ENCODE measurements around the gene ATP5MC3.

Gene ATP5MC3

DNA sequence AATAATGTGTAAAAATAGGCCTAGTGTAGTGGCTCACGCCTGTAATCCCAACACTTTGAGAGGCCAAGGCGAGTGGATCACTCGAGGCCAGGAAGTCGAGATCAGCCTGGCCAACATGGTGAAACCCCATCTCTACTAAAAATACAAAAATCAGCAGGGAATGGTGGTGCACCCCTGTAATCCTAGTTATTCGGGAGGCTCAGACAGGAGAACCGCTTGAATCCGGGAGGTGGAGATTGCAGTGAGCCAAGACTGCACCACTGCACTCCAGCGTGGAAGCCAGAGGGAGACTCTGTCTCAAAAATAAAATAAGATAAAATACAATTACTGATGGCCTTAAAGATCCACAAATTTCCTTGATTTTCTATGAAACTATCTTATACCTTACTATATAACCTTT lies 17.3 kb downstream of the ATP5MC3 start:
- Histone ChIP-seq H3K4me2 (ENCODE audit: low read depth, low read length) (no peak overlapping the region), H3K9ac (ENCODE audit: low read length) (no peak overlapping the region)
- no peak for TF ChIP-seq EZH2 (optimal IDR thresholded peaks at IDR 0.05; ENCODE audit: low read depth, low read length)
- TF ChIP-seq EZH2phosphoT487 (IDR thresholded peaks at IDR 0.05; ENCODE audit: low read length): no peak
- TF ChIP-seq, protein P1, sequence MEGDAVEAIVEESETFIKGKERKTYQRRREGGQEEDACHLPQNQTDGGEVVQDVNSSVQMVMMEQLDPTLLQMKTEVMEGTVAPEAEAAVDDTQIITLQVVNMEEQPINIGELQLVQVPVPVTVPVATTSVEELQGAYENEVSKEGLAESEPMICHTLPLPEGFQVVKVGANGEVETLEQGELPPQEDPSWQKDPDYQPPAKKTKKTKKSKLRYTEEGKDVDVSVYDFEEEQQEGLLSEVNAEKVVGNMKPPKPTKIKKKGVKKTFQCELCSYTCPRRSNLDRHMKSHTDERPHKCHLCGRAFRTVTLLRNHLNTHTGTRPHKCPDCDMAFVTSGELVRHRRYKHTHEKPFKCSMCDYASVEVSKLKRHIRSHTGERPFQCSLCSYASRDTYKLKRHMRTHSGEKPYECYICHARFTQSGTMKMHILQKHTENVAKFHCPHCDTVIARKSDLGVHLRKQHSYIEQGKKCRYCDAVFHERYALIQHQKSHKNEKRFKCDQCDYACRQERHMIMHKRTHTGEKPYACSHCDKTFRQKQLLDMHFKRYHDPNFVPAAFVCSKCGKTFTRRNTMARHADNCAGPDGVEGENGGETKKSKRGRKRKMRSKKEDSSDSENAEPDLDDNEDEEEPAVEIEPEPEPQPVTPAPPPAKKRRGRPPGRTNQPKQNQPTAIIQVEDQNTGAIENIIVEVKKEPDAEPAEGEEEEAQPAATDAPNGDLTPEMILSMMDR (IDR thresholded peaks at IDR 0.05; ENCODE audit: low read length): no peak

DNA sequence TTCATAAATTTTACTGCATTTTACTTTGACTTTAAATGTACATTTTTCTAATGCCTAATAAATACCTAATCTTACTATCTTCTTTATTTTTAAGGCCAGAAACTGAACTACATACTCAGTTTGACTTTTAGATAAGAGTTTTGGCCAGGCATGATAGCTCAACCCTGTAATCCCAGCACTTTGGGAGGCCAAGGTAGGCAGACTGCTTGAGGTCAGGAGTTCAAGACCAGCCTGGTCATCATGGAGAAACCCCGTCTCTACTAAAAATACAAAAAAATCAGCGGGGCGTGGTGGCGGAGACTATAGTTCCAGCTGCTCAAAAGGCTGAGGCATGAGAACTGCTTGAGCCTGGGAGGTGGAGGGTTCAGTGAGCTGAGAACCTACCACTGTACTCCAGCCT lies 22.6 kb downstream of the ATP5MC3 start:
- Histone ChIP-seq H3K36me3 (replicated peaks; ENCODE audit: insufficient read depth, low read length) (no peaks in the 10 kb centered on the region), H2AFZ (ENCODE audit: low read length) (no peak overlapping the region), H3K9ac (ENCODE audit: low read length) (no peak overlapping the region), H3K4me2 (ENCODE audit: low read depth, low read length) (no peak overlapping the region), H3F3A (ENCODE audit: insufficient read depth, low read length) (0 out of 2 replicates have a peak, but pooled peaks cover 5% of the 10 kb centered on the region), H4K20me1 (ENCODE audit: insufficient read depth, low read length) (peaks cover 15% of the 10 kb centered on the region; the same call in 1 of the 2 replicates), H3K79me2 (ENCODE audit: low read length) (peaks cover 93% of the 10 kb centered on the region), H3K27ac (ENCODE audit: low read length) (no peak overlapping the region), H3K4me3 (ENCODE audit: low read length) (no peak overlapping the region), H3K9me2 (replicated peaks; ENCODE audit: insufficient read depth, low read length) (no peaks in the 10 kb centered on the region), H3K27me3 (replicated peaks; ENCODE audit: insufficient read depth, low read length) (no peaks in the 10 kb centered on the region), H3K4me1 (ENCODE audit: low read length) (peaks cover 13% of the 10 kb centered on the region), H3K9me3 (replicated peaks; ENCODE audit: insufficient read depth, low read length) (no peaks in the 10 kb centered on the region)
- DNase-seq: no peak
- TF ChIP-seq, protein P1 (IDR thresholded peaks at IDR 0.05; ENCODE audit: low read length): no peak
- TF ChIP-seq EZH2phosphoT487 (IDR thresholded peaks at IDR 0.05; ENCODE audit: low read length) (no peak), EZH2 (optimal IDR thresholded peaks at IDR 0.05; ENCODE audit: low read depth, low read length) (no peak)

More for the DNA sequence above, 17.3 kb downstream of the ATP5MC3 start:
- H3K79me2 ChIP-seq (ENCODE audit: low read length): peaks cover 84% of the 10 kb centered on the region
- no peaks in the 10 kb centered on the region for H3K9me3 ChIP-seq (replicated peaks; ENCODE audit: insufficient read depth, low read length)
- no peak for DNase-seq
- peaks cover 3% of the 10 kb centered on the region for H3K4me1 ChIP-seq (ENCODE audit: low read length)
- H3K4me3 ChIP-seq (ENCODE audit: low read length): no peak overlapping the region
- H4K20me1 ChIP-seq (ENCODE audit: insufficient read depth, low read length): 0 out of 2 replicates have a peak, but pooled peaks cover 11% of the 10 kb centered on the region
- H3F3A ChIP-seq (ENCODE audit: insufficient read depth, low read length): no peaks in the 10 kb centered on the region
- H3K27me3 ChIP-seq (replicated peaks; ENCODE audit: insufficient read depth, low read length): no peaks in the 10 kb centered on the region
- no peak overlapping the region for H3K27ac ChIP-seq (ENCODE audit: low read length)
- H3K36me3 ChIP-seq (replicated peaks; ENCODE audit: insufficient read depth, low read length): no peaks in the 10 kb centered on the region
- H3K9me2 ChIP-seq (replicated peaks; ENCODE audit: insufficient read depth, low read length): no peaks in the 10 kb centered on the region
- H2AFZ ChIP-seq (ENCODE audit: low read length): no peak overlapping the region

DNA sequence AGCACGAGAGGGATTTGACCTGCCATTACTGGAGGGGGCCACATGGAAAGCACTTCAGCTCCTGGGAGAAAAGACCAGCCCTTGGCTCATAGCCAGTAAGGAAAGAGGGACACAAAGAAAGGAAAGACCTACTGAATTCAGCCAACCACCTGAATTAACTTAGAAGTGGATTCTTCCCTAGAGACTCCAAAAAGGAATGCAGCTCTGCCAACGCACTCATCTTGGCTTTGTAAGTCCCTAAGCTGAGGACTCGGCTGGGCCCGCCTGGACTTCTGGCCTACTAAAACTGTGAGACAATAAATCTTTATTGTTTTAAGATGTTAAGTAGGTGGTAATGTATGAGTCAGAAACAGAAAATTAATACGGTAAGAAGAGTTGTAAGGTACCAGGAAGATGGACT lies 25.0 kb downstream of the ATP5MC3 start:
- H4K20me1 ChIP-seq (ENCODE audit: insufficient read depth, low read length): peaks cover 12% of the 10 kb centered on the region; the same call in 1 of the 2 replicates
- H3K79me2 ChIP-seq (ENCODE audit: low read length): peaks cover 96% of the 10 kb centered on the region
- TF ChIP-seq, protein P1 (IDR thresholded peaks at IDR 0.05; ENCODE audit: low read length): no peak
- TF ChIP-seq EZH2phosphoT487 (IDR thresholded peaks at IDR 0.05; ENCODE audit: low read length) (no peak), EZH2 (optimal IDR thresholded peaks at IDR 0.05; ENCODE audit: low read depth, low read length) (no peak)
- no peak overlapping the region for H3K9ac ChIP-seq (ENCODE audit: low read length)
- H3F3A ChIP-seq (ENCODE audit: insufficient read depth, low read length): 0 out of 2 replicates have a peak, but pooled peaks cover 5% of the 10 kb centered on the region
- no peaks in the 10 kb centered on the region for H3K9me3 ChIP-seq (replicated peaks; ENCODE audit: insufficient read depth, low read length)
- DNase-seq: no peak
- no peak overlapping the region for H3K27ac ChIP-seq (ENCODE audit: low read length)
- H3K4me1 ChIP-seq (ENCODE audit: low read length): peaks cover 13% of the 10 kb centered on the region
- H3K27me3 ChIP-seq (replicated peaks; ENCODE audit: insufficient read depth, low read length): no peaks in the 10 kb centered on the region
- H2AFZ ChIP-seq (ENCODE audit: low read length): no peak overlapping the region
- H3K36me3 ChIP-seq (replicated peaks; ENCODE audit: insufficient read depth, low read length): no peaks in the 10 kb centered on the region
- no peak overlapping the region for H3K4me2 ChIP-seq (ENCODE audit: low read depth, low read length)
- no peaks in the 10 kb centered on the region for H3K9me2 ChIP-seq (replicated peaks; ENCODE audit: insufficient read depth, low read length)
- no peak overlapping the region for H3K4me3 ChIP-seq (ENCODE audit: low read length)

Data from MM.1S (cell line).